ENCODE measurements around the gene PSMD3.

DNA sequence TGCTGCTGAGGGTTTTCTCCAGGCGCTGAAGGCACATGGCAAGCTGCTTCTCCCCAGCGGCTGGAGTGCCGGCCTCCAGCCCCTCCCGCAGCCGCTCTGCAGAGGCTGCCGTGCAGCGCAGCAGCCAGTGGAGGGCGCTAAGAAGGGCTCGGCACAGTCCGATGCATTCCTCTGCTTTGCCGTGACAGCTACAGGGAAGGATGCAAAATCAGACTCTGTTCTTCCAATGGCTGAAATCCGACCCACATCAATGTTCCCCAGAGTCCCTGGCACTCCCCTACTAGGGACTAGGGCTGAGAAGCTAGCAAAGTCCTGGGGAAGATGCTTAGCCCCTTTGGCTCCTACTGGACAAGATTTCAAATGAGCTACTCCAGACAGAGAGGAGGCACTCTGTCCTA is 54.6 kb downstream of the PSMD3 start:
- TF ChIP-seq, protein P1, sequence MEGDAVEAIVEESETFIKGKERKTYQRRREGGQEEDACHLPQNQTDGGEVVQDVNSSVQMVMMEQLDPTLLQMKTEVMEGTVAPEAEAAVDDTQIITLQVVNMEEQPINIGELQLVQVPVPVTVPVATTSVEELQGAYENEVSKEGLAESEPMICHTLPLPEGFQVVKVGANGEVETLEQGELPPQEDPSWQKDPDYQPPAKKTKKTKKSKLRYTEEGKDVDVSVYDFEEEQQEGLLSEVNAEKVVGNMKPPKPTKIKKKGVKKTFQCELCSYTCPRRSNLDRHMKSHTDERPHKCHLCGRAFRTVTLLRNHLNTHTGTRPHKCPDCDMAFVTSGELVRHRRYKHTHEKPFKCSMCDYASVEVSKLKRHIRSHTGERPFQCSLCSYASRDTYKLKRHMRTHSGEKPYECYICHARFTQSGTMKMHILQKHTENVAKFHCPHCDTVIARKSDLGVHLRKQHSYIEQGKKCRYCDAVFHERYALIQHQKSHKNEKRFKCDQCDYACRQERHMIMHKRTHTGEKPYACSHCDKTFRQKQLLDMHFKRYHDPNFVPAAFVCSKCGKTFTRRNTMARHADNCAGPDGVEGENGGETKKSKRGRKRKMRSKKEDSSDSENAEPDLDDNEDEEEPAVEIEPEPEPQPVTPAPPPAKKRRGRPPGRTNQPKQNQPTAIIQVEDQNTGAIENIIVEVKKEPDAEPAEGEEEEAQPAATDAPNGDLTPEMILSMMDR (optimal IDR thresholded peaks at IDR 0.05 in 1 of 3, IDR thresholded peaks at IDR 0.05 in 1 of 3, conservative IDR thresholded peaks at IDR 0.05 in 1 of 3; ENCODE audit: extremely low read depth in 1 of 3, insufficient read depth in 2 of 3, low read length in 3 of 3): peak; percentile 65 to 74 (median 67)
- TF ChIP-seq EZH2 (IDR thresholded peaks at IDR 0.05; ENCODE audit: low read length): no peak
